Activated T-helper 1 cell treated with Interleukin-2 at 50 U/mL for 16 hours (primary cell): Measurements from ENCODE around the gene ZIC1.

Experiments used
- DNase-seq: peaks from one replicate; pipeline ENCODE4 v3.0.0-alpha.2; 2020; ENCODE audit warnings: low read depth

The ZIC1 gene

DNA sequence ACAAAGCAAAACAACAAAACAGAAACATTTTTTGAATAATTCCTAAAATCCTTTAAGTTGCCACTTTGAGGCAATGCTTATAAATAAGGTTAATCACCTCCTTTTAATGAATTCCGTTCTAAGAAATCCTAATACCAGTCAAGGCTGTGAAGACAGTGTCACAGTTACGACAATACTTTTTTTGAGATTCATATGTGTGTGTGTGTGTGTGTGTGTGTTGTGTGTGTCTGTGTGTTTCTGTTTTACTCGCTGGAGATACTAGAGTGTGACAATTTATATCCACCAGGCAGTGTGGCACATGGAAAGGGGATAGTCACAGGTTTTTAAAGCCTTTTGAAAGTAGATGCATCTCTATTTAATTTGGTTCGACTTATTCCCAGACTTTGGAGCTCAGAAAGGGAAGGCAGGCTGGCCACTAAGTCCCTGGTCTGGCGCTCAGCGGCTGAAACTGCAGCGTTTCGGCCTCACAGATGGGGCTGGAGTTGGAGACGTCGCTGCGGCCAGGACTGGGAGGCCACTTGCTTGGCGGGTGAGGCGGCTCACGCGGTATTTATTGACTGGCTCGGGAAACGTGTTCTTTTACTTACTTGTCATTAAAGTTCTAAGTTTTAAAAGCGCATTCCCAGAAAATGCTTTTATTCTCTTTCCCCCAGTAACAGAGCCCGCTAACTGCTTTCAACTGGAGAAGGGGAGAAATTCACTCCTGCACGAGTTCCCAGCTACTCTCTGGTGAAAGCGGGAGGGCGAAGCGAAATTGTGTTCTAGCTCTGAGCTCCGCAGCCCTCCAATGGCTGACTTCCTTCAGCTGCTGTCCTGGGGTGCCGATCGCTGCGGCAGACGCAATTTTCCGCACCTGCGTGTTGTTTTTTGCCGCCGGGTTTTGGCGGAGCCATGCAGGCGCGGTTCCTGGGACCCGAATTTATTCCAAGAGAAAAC lies 13.7 kb downstream of the ZIC1 start:
- no peak for DNase-seq

DNA sequence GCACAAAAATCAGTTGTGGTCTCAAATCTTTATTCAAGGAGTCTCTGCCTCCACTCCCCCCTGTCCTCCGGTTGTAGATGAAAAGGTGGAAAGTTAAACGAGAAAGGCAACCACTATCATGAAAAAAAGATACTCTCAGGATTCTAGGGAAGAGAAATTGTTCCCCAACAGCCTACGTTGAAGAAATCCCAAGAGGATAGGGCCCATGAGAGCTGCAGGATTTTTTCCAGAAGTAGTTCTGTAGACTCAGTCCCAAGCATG lies 14.3 kb downstream of the ZIC1 start:
- no peak for DNase-seq

DNA sequence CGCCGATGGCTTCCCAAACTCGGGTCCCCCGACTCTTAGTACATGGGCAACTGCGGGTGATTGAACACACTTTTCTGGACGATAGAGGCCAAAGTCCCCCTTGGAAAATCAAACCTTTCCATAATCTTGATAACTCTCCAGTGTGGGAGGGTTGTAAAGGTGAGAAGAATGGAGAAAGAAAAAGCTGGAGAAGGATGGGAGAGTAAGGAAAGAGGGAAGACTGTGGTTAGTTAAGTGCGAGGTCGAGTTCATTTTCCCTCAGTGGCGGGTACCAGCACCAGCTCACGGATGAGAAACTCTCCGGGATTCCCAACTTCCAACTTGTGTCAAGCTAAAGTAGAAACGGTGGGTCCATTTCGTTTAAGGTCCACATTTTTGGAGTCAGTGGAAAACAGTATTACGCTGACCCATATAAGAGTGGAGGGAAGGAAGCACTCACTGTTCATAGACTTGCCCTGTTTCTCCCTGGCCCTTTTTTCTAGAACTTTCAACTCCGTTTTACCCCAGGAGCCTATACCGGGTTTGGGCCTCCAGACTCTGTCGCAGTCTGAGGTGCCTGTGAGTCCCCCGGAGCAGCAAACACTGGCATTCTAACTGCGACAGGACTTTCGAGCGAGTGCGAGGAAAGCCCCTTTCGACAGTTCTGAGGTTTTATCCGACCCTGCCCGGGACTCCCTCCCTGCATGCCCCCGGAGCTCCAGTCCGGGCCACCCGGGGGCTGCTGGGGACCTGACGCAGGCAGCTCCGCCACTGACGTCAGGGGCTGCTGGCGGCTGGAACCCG lies 14.8 kb downstream of the ZIC1 start:
- DNase-seq: no peak

DNA sequence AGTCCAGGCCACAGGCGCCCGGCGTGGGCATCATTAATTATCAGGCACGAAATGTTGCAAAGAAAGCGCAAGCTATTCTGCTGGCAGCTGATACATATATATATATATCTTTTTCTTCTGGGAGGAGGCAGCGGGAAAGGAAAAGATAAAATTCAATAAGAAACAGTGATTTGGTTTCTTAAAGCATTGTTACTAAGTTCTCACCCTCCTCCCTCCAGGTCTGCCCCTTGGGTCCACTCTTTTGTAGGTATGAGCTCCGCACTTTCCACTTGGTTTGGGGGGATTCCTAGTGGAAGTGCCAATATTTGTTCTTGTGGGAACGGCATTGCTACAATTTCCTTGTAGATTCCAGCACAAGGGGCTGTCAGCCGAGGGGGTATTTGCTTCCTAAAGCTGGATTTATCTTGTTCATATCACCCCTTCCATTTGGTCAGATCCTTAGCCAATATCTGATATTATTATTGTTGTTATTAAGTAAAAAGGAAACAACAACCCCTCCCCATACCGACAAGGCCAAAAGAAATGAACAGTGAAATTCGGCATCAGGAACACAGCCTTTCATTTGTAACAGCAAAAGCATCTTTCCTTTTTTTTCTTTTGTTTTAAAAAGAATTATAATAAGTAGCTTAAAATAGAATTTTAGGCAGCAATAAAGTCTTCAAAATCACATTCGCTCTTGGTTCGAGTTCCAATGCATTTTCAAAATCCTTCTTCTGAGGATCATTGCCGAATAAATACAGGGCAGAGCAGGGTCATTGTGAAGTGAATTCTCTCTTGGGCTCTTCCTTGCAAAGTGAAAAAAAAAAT lies 15.6 kb downstream of the ZIC1 start:
- no peak for DNase-seq

DNA sequence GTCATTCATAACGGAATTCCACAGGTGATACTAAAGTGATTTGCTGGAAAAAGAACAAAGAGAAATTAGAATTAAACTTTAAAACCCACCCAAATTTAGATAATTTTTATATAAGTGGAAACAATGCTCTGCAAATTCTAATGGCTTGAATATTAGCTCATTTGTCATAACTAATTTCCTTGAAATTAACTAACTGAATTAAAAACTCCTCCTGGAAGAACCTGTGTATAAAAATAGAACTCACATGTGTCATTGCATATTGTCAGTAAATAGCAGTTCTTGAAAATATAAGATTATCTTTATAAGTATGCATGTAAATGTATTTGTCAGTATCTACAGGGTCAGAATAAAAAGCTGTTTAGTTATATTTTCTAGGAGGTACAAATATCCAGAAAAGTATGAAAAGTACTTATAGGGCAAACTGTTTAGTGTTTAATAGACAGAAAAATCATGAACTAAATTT lies 16.3 kb downstream of the ZIC1 start:
- DNase-seq: no peak

DNA sequence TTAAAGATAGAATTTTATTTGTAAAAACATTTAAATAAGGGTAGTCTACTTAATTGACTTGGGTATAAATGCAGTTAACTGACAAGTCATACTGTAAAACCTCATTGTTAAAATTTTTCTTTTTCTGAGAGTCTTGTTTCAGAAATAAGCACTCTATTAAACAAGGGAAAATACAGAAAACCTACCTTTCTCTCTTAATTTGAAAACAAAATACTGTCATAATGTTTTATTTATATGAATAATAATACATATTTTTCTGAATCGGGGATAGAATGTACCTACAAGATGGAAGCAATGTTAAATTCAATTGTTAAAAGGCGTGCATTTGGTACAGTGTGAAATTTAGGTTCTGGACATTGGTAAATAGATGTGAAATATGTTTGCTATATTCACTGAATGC lies 17.8 kb downstream of the ZIC1 start:
- DNase-seq: no peak

DNA sequence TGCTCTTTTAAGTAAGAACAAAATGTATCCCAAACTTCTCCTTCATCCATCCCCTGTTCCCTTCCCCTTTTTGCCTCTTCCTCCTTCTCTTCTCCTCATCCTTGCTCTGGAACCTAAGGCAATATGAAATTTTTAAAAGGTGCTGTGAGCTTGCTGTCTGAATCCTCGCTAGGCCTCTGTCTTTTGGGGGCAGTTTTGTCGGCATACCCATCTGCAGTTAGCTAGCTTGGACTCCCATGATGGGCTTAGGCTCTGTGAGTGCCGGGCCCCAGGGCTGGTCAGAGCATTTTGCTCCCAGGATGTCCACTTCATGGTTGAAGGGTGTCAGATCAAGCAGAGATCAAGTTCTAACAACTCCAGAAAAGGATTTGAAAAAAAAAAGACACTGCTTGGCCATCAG lies 18.6 kb downstream of the ZIC1 start:
- no peak for DNase-seq

DNA sequence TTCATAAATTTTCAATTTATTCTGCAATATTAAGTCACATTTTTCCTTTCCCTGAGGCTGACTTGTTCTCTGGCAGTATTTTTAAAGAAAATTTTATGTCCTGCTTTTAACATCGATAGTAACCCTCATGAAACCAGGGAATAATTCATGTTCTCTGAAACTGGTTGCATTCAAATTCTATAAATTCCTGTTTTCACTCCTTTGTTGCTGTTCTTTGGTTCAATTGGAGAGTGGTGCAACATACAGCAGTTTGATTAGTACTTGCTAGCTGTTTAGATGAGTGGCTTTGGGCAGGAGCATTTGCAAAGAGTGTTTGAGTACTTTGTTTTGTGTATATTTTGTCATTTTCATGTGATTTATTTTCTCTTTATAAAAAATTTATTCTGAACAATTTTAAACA lies 19.2 kb downstream of the ZIC1 start:
- DNase-seq: no peak

DNA sequence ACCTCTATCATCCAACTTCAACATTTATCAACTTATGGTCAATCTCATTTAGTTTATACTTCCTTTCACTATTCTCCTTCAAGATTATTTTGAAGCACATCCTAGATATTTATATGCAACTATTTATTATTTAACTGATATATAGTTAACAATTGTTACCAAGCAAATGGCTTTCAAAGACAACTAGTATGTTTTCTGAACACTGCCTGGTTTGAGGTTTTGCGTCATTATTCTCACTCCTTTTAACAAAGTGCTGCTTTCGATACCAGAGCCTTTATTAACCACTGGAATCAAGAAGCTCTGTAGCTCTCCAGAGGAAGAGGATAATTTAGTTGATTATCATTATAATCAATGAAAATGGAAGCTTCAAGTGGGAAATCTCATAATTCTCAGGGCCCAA lies 19.6 kb downstream of the ZIC1 start:
- no peak for DNase-seq

DNA sequence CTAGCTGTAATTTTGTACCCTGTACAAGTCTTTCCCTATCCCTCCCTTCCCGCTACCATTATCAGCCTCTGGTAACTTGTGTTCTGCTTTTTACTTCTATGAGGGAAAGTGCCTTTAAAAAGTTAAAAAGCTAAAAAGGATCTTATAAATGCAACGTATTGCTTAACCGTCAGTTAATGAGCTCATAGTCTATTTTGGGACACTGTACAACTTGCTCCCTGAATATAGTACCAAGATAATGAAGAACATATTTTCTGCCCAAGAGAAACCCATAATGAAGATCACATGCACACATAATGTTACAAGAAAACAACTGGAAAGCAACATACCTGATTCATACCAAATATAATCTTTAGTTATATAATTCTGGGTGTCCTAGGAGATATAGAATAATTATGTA lies 22.6 kb downstream of the ZIC1 start:
- DNase-seq: no peak

DNA sequence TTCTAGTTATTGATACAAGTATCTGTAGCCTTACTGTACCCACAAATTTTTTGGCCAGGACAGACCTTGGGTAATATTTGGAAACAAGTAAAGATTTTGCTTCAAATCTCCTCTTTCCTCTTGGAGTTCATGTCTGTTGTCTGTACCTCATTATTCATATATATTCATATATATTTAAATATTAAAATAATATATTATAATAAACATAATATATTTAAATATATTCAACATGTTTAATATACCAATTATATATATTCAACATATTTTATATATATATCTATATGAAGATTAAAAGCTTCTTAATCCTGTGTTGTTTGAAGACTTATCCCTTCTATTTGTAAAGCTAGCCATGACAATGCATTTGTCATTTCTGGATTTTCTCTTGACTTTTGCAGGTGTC lies 38.1 kb downstream of the ZIC1 start:
- DNase-seq: no peak

DNA sequence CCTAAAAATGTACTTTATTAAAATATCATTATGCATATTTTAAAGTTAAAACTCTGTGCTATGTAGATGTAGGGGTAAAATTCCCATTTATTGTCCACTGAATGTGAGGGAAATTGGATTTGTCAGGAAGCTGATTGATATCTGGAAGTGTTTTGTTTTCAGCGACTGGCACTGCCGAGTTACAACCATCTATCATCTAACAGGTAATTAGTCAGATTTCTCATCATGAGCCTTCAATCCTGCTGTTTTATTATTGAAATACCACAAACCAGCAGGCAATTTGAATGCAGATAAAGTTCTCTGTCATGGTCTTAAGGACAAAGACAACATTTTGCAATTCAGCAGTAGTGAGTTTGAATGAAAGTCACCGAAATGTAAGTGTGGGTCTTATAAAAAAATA lies 40.5 kb downstream of the ZIC1 start:
- no peak for DNase-seq

DNA sequence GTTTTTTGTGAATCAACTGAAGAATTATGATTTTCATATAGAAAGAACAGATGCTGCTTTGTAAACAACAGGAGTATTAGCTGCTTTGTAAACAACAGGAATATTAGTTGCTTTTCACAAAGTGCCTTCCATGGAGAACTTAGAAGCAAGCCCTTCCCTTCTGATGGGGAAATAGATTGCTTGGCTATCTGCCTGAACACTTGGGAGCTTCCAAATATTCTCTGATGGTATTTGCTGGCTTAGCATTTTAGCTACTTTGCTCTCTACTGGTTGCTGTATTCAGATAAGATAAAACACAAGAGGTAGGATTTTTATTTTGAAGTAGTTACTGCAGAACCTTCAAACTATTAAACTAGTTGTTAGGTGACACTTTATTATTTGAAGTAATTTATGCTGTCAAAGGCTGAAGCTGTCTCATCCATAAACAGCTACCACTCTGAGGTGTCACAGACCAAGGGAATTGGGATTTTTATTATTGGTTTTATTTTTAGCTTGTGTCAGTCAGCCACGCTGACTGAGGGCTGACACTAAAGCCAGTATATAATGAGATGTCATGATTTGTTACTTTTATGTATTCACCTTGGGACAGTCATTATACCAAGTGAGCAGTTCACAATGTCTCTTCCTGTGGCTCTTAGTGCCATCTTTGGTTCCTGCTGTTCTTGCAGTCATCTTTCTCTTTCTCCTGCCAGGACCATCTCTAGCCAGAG lies 50.0 kb downstream of the ZIC1 start:
- DNase-seq: no peak

DNA sequence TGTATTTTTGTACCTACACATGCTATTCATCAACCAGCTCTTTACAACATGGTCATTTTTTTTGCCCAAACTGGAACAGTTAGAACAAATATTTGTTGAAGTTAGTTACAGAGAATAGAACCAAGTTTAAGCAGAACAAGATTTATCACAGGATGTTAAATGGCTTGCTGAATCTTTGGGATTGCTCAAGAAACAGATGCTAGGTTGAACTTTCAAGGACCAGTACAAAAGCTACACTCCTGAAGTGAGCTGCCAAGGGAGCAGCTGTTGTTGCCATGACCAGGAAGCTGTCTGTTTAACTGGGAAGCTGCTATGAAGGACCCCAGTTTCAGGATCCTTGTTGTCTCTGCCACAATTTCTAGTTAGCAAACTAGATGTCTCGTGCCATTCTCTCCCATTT lies 53.7 kb downstream of the ZIC1 start:
- no peak for DNase-seq
